ENCODE results near the gene PRELP.

DNA sequence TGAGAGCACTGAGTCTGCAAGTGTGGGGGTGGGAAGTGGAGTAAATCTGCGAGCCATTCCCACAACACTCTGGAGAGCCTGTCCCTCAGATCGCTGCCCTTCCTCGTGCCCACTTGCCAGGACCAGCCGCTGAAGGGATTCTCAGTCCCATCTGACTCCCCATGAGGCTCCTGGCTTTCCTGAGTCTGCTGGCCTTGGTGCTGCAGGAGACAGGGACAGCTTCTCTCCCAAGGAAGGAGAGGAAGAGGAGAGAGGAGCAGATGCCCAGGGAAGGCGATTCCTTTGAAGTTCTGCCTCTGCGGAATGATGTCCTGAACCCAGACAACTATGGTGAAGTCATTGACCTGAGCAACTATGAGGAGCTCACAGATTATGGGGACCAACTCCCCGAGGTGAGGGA lies 20.2 kb downstream of the PRELP start:
- TF ChIP-seq ZNF510 (tag by site-specific recombination; IDR thresholded peaks at IDR 0.05; ENCODE audit: insufficient replicate concordance) (no peak), ZBTB21 (tag by site-specific recombination; IDR thresholded peaks at IDR 0.05) (no peak), ZNF121 (tag by site-specific recombination; IDR thresholded peaks at IDR 0.05) (no peak), ZNF600 (tag by site-specific recombination; IDR thresholded peaks at IDR 0.05) (no peak)
- TF ChIP-seq, protein P1, sequence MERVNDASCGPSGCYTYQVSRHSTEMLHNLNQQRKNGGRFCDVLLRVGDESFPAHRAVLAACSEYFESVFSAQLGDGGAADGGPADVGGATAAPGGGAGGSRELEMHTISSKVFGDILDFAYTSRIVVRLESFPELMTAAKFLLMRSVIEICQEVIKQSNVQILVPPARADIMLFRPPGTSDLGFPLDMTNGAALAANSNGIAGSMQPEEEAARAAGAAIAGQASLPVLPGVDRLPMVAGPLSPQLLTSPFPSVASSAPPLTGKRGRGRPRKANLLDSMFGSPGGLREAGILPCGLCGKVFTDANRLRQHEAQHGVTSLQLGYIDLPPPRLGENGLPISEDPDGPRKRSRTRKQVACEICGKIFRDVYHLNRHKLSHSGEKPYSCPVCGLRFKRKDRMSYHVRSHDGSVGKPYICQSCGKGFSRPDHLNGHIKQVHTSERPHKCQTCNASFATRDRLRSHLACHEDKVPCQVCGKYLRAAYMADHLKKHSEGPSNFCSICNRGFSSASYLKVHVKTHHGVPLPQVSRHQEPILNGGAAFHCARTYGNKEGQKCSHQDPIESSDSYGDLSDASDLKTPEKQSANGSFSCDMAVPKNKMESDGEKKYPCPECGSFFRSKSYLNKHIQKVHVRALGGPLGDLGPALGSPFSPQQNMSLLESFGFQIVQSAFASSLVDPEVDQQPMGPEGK (tag by site-specific recombination; IDR thresholded peaks at IDR 0.05) = no peak
- TF ChIP-seq, protein P2, sequence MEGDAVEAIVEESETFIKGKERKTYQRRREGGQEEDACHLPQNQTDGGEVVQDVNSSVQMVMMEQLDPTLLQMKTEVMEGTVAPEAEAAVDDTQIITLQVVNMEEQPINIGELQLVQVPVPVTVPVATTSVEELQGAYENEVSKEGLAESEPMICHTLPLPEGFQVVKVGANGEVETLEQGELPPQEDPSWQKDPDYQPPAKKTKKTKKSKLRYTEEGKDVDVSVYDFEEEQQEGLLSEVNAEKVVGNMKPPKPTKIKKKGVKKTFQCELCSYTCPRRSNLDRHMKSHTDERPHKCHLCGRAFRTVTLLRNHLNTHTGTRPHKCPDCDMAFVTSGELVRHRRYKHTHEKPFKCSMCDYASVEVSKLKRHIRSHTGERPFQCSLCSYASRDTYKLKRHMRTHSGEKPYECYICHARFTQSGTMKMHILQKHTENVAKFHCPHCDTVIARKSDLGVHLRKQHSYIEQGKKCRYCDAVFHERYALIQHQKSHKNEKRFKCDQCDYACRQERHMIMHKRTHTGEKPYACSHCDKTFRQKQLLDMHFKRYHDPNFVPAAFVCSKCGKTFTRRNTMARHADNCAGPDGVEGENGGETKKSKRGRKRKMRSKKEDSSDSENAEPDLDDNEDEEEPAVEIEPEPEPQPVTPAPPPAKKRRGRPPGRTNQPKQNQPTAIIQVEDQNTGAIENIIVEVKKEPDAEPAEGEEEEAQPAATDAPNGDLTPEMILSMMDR (tag by site-specific recombination; IDR thresholded peaks at IDR 0.05) = no peak
- TF ChIP-seq, protein P3, sequence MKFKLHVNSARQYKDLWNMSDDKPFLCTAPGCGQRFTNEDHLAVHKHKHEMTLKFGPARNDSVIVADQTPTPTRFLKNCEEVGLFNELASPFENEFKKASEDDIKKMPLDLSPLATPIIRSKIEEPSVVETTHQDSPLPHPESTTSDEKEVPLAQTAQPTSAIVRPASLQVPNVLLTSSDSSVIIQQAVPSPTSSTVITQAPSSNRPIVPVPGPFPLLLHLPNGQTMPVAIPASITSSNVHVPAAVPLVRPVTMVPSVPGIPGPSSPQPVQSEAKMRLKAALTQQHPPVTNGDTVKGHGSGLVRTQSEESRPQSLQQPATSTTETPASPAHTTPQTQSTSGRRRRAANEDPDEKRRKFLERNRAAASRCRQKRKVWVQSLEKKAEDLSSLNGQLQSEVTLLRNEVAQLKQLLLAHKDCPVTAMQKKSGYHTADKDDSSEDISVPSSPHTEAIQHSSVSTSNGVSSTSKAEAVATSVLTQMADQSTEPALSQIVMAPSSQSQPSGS (tag by site-specific recombination; IDR thresholded peaks at IDR 0.05; ENCODE audit: low read depth) = no peak
- TF ChIP-seq, protein P4, sequence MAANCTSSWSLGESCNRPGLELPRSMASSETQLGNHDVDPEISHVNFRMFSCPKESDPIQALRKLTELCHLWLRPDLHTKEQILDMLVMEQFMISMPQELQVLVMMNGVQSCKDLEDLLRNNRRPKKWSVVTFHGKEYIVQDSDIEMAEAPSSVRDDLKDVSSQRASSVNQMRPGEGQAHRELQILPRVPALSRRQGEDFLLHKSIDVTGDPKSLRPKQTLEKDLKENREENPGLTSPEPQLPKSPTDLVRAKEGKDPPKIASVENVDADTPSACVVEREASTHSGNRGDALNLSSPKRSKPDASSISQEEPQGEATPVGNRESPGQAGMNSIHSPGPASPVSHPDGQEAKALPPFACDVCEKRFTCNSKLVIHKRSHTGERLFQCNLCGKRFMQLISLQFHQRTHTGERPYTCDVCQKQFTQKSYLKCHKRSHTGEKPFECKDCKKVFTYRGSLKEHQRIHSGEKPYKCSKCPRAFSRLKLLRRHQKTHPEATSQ (tag by site-specific recombination; IDR thresholded peaks at IDR 0.05) = no peak
